ENCODE results near the gene EPC1. TPM values are rescaled to one million over a fixed set of nuclear protein-coding genes. Genes with fewer than 3 reads are reported as not detected.

Gene EPC1
- polyA plus RNA-seq, 2 of the 4 experiments (the other 2 are of a cell fraction) = 14.7 to 47.2 TPM

DNA sequence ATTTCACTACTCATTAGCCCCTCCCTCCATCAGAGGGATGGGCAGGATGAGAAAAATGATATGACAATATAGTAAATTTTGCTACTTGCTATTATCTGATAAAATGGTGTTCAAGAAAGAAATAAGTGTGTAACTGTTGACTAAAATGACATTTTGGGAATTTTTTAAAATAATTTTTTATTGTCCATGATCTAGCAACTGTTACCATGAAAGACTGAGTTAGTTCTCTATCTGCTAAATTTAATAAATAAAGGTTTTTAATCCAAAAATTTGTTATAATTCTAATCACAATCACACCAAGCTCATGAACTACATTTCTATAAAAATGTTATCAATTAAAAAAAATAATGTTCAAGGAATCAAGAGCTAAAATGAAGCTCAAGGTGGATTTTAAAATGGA lies 28.7 kb upstream of the EPC1 start:
- no peak for DNase-seq (ENCODE audit: low read depth in 1 of 2, low spot score in 1 of 2)
- ChIA-PET CTCF (interaction anchor here (1.7 kb wide), 1 partner anchor 30 kb away, joined by 5 read pairs; no protein-coding TSS in a partner anchor), POLR2A (no interaction called here)
- no peak for ATAC-seq
- no peaks in the 10 kb centered on the region for H3K9me3 ChIP-seq
- FAIRE-seq = no peak
- peak overlapping the region in 1 of 2 experiments; percentile 83; a peak in 3 of 6 replicates for H3K27ac ChIP-seq
- peak overlapping the region; percentile 91 for H3K4me2 ChIP-seq
- H3K4me1 ChIP-seq = peaks cover 50% of the 10 kb centered on the region
- H3K4me3 ChIP-seq = peak overlapping the region; percentile 65; the same call in 2 of the 3 replicates
- TF ChIP-seq HEYL (CRISPR knock-in tag; IDR thresholded peaks at IDR 0.05) (no peak), CBX8 (IDR thresholded peaks at IDR 0.05) (no peak), ESRRA (IDR thresholded peaks at IDR 0.05; ENCODE audit: borderline replicate concordance, low read length) (no peak), MAFK (IDR thresholded peaks at IDR 0.05; ENCODE audit: partially characterized antibody) (no peak), BCL3 (IDR thresholded peaks at IDR 0.05) (no peak), JUNB (IDR thresholded peaks at IDR 0.05) (no peak), HDAC2 (IDR thresholded peaks at IDR 0.05) (no peak), CTCF (IDR thresholded peaks at IDR 0.05) (no peak), FOXS1 (CRISPR knock-in tag; IDR thresholded peaks at IDR 0.05) (no peak), REST (IDR thresholded peaks at IDR 0.05) (no peak), HOXA7 (CRISPR knock-in tag; IDR thresholded peaks at IDR 0.05) (no peak), MAX (IDR thresholded peaks at IDR 0.05) (no peak), ZNF302 (CRISPR knock-in tag; IDR thresholded peaks at IDR 0.05) (no peak)
- TF ChIP-seq, protein P1, sequence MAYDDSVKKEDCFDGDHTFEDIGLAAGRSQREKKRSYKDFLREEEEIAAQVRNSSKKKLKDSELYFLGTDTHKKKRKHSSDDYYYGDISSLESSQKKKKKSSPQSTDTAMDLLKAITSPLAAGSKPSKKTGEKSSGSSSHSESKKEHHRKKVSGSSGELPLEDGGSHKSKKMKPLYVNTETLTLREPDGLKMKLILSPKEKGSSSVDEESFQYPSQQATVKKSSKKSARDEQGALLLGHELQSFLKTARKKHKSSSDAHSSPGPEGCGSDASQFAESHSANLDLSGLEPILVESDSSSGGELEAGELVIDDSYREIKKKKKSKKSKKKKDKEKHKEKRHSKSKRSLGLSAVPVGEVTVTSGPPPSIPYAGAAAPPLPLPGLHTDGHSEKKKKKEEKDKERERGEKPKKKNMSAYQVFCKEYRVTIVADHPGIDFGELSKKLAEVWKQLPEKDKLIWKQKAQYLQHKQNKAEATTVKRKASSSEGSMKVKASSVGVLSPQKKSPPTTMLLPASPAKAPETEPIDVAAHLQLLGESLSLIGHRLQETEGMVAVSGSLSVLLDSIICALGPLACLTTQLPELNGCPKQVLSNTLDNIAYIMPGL (CRISPR knock-in tag; IDR thresholded peaks at IDR 0.05; ENCODE audit: borderline replicate concordance) = no peak
- TF ChIP-seq, protein P2, sequence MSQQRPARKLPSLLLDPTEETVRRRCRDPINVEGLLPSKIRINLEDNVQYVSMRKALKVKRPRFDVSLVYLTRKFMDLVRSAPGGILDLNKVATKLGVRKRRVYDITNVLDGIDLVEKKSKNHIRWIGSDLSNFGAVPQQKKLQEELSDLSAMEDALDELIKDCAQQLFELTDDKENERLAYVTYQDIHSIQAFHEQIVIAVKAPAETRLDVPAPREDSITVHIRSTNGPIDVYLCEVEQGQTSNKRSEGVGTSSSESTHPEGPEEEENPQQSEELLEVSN (IDR thresholded peaks at IDR 0.05; ENCODE audit: borderline replicate concordance, low read depth) = no peak

- FAIRE-seq (no peak), ATAC-seq (no peak), DNase-seq (ENCODE audit: low read depth in 1 of 2, low spot score in 1 of 2) (no peak)
- Histone ChIP-seq H3K4me1 (peaks cover 45% of the 10 kb centered on the region), H3K9me3 (no peaks in the 10 kb centered on the region), H3K4me2 (peak overlapping the region; percentile 91), H3K4me3 (no peak overlapping the region), H3K27ac (peak overlapping the region; percentile 59 to 83; a peak in 4 of 6 replicates)
- ChIA-PET CTCF (no interaction called here), POLR2A (no interaction called here)
- TF ChIP-seq TFCP2L1 (CRISPR knock-in tag; IDR thresholded peaks at IDR 0.05) (no peak), RCOR1 (IDR thresholded peaks at IDR 0.05; ENCODE audit: low read depth, low read length) (no peak), CEBPB (IDR thresholded peaks at IDR 0.05) (peak; percentile 20 to 74; a peak in 3 of 4 replicates)
- WGBS (ENCODE audit: missing lambda C conversion rate) = 60% methylated on average over 1 of the region's 1 CpG
These were observed 27.6 kb upstream of the EPC1 start for GRCh38 chr10:32374605-32375004.

Data from A549 (cell line).